Ovary (tissue), 3 donors: Measurements from ENCODE around the gene AP4B1.

Experiments
- EP300 ChIP-seq: sonication (generic); formaldehyde crosslinking; IDR thresholded peaks from one replicate; pipeline ENCODE4 v1.6.1; 2017; ENCODE audit warnings: antibody characterized with exemption
- POLR2A ChIP-seq: fragments of 450-650 bp; IDR thresholded peaks from one replicate; pipeline ENCODE4 v1.6.1; 2017; ENCODE audit warnings: antibody characterized with exemption, mild to moderate bottlenecking, moderate library complexity
- TF ChIP-seq, protein P1 (sequence below), 3 donors: fragments of 450-650 bp in 2 of 3; fragments of 200-600 bp in 1 of 3; IDR thresholded peaks; one replicate each; pipeline versions ENCODE4 v1.5.1 to v1.8.0; 2016 to 2022; ENCODE audit warnings: antibody characterized with exemption in 3 of 3, mild to moderate bottlenecking in 1 of 3
- donor health status: DM: no; HTN: no; CAD: no.

DNA sequence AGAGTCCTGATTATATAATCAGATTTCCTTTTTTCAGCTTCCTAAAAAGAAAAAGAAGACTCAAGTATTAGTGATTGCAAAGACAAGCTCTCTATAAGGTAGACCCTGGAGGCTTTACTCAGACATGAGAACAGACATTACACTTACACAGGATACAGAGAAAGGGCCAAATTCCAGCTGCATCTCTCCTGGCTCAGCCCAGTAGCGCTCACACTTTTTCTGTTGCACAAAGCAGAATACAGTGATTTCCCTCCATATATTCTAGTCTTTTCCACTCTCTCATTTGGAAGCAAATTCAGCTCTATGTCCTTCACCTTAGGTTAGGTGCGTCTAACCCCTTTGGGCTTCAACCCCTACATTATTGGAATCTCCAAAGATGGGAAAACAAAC is 48.2 kb downstream of the AP4B1 start:
- TF ChIP-seq, protein P1, sequence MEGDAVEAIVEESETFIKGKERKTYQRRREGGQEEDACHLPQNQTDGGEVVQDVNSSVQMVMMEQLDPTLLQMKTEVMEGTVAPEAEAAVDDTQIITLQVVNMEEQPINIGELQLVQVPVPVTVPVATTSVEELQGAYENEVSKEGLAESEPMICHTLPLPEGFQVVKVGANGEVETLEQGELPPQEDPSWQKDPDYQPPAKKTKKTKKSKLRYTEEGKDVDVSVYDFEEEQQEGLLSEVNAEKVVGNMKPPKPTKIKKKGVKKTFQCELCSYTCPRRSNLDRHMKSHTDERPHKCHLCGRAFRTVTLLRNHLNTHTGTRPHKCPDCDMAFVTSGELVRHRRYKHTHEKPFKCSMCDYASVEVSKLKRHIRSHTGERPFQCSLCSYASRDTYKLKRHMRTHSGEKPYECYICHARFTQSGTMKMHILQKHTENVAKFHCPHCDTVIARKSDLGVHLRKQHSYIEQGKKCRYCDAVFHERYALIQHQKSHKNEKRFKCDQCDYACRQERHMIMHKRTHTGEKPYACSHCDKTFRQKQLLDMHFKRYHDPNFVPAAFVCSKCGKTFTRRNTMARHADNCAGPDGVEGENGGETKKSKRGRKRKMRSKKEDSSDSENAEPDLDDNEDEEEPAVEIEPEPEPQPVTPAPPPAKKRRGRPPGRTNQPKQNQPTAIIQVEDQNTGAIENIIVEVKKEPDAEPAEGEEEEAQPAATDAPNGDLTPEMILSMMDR (IDR thresholded peaks at IDR 0.05) = no peak
- no peak for TF ChIP-seq POLR2A
- no peak for TF ChIP-seq EP300
